ENCODE results near the gene TMEM41B.

TMEM41B gene

DNA sequence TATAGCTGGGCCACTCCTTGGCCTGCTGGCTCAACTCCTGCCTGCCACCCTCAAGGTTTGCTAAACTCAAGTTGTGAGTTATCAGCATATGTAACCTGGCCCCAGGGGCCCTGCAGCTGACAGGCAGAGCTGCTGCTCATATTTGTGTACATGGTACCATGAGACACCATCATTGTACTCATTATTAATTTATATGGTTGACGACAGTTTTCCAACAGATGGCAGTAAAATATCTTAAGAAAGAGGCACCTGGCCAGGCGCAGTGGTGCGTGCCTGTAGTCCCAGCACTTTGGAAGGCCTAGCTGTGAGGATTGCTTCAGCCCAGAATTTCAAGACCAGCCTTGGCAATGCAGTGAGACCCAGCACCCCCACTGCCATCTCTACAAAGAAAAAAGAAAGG, 37.8 kb downstream of the TMEM41B start:
- TF ChIP-seq SIN3A (IDR thresholded peaks at IDR 0.05; ENCODE audit: borderline replicate concordance, insufficient read depth, low read length): no peak
- TF ChIP-seq FOXP2 (optimal IDR thresholded peaks at IDR 0.05; ENCODE audit: borderline replicate concordance, extremely low read depth, extremely low read length, insufficient read depth): no peak
- no peak for TF ChIP-seq TAF1 (IDR thresholded peaks at IDR 0.05; ENCODE audit: borderline replicate concordance, insufficient read depth, low read length)
- TF ChIP-seq, protein P1, sequence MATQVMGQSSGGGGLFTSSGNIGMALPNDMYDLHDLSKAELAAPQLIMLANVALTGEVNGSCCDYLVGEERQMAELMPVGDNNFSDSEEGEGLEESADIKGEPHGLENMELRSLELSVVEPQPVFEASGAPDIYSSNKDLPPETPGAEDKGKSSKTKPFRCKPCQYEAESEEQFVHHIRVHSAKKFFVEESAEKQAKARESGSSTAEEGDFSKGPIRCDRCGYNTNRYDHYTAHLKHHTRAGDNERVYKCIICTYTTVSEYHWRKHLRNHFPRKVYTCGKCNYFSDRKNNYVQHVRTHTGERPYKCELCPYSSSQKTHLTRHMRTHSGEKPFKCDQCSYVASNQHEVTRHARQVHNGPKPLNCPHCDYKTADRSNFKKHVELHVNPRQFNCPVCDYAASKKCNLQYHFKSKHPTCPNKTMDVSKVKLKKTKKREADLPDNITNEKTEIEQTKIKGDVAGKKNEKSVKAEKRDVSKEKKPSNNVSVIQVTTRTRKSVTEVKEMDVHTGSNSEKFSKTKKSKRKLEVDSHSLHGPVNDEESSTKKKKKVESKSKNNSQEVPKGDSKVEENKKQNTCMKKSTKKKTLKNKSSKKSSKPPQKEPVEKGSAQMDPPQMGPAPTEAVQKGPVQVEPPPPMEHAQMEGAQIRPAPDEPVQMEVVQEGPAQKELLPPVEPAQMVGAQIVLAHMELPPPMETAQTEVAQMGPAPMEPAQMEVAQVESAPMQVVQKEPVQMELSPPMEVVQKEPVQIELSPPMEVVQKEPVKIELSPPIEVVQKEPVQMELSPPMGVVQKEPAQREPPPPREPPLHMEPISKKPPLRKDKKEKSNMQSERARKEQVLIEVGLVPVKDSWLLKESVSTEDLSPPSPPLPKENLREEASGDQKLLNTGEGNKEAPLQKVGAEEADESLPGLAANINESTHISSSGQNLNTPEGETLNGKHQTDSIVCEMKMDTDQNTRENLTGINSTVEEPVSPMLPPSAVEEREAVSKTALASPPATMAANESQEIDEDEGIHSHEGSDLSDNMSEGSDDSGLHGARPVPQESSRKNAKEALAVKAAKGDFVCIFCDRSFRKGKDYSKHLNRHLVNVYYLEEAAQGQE (IDR thresholded peaks at IDR 0.05; ENCODE audit: insufficient read depth in 1 of 2, low read depth in 2 of 2, low read length in 2 of 2): no peak
- TF ChIP-seq POLR2AphosphoS5 (IDR thresholded peaks at IDR 0.05; ENCODE audit: low read depth, low read length): no peak

DNA sequence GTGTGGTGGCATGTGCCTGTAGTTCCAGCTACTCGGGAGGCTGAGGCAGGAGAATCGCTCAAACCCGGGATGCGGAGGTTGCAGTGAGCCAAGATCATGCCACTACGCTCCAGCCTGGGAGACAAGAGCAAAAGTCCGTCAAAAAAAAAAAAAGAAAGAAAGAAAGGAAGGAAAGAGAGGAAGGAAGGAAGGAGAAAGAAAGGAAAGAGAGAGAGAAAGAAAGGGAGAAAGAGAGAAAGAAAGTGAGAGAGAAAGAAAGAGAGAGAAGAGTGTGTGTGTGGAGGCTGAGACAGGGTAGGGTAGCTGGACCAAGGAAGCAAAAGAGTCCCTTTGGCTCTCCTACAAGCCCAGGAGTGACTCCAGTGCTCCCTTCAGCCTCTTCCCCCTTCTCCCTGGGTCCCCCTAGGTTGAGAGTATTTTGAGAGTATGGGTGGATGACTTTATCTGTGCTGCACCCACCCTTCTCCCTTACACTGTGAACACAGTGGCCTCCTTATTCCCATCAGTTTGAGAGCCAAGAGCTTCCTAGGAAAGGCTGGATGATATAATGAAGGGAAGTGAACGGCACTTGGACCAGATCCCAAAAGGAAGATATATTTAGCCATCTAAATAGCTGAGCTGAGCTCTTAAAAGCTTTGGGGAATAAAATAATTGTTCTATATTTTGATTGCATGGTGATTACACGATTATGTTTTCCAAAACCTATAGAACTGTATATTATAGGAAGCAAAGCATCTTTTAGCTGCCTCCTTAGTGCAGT, 39.7 kb downstream of the TMEM41B start:
- TF ChIP-seq TAF1 (IDR thresholded peaks at IDR 0.05; ENCODE audit: borderline replicate concordance, insufficient read depth, low read length) (no peak), SIN3A (IDR thresholded peaks at IDR 0.05; ENCODE audit: borderline replicate concordance, insufficient read depth, low read length) (no peak), POLR2AphosphoS5 (IDR thresholded peaks at IDR 0.05; ENCODE audit: low read depth, low read length) (no peak), FOXP2 (optimal IDR thresholded peaks at IDR 0.05; ENCODE audit: borderline replicate concordance, extremely low read depth, extremely low read length, insufficient read depth) (no peak)
- TF ChIP-seq, protein P1 (IDR thresholded peaks at IDR 0.05; ENCODE audit: insufficient read depth in 1 of 2, low read depth in 2 of 2, low read length in 2 of 2): no peak

DNA sequence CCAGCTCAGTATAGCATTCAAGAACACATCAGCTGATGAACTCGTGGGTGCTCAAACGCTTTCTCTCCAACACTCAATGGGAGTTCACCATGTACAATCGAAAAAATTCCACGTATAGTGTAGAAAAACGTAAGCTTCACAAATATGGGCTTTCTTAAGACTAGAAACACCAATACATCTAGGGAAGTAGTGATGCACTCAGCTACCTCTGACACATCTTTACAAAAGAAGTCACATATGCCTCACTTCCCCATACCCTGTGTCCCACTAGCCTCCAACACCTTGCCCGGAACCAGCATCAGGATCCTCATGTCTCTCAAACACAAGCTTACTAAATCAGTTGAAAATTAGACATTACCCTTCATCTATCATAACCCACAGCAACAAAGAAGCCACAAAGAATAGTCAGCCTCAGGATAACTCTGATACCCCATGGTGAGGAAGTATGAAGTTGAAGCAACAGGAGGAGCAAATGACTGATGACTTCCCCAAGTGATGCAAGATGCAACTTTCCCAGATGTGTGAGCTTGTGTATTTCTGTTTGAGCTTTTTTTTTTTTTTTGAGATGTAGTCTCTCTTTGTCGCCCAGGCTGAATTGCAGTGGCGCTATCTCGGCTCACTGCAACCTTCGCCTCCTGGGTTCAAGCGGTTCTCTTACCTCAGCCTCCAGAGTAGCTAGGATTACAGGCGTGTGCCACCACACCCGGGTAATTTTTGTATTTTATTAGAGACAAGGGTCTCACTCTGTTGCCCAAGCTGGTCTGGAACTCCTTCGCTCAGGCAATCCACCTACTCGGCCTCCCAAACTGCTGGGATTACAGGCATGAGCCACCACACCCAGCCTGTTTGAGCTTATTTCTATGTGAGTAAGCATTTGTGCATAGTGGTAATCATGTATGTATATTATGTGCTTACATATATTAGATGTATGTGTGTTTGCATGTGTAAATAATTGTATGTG, 40.7 kb downstream of the TMEM41B start:
- TF ChIP-seq FOXP2 (optimal IDR thresholded peaks at IDR 0.05; ENCODE audit: borderline replicate concordance, extremely low read depth, extremely low read length, insufficient read depth) (no peak), POLR2AphosphoS5 (IDR thresholded peaks at IDR 0.05; ENCODE audit: low read depth, low read length) (no peak), SIN3A (IDR thresholded peaks at IDR 0.05; ENCODE audit: borderline replicate concordance, insufficient read depth, low read length) (no peak), TAF1 (IDR thresholded peaks at IDR 0.05; ENCODE audit: borderline replicate concordance, insufficient read depth, low read length) (no peak)
- TF ChIP-seq, protein P1 (IDR thresholded peaks at IDR 0.05; ENCODE audit: insufficient read depth in 1 of 2, low read depth in 2 of 2, low read length in 2 of 2): no peak

DNA sequence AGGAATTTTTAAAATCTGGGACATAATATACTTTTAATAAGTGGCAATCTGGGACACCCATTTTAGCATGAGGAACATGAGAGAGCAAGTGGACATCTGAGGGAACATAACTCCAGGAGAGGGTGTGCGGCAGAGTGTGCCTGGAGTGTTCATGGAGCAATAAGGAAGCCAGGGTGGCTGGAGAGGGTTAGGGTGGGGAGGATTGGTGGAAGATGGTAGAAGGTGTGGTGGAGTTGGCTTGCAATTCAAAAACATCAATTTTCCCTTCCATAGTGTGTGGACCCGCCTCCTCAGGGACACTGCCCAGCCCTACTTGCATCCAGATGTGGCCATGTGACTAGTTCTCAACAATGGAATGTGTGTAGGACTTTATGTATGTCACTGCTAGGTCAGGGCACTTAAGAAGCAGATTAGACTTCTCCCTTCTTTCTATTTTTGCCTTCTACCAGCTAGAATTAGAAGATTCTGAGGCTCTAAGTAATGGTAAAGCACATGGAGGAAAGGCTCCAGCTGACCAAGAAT, 44.8 kb downstream of the TMEM41B start:
- TF ChIP-seq TAF1 (IDR thresholded peaks at IDR 0.05; ENCODE audit: borderline replicate concordance, insufficient read depth, low read length): no peak
- no peak for TF ChIP-seq POLR2AphosphoS5 (IDR thresholded peaks at IDR 0.05; ENCODE audit: low read depth, low read length)
- TF ChIP-seq FOXP2 (optimal IDR thresholded peaks at IDR 0.05; ENCODE audit: borderline replicate concordance, extremely low read depth, extremely low read length, insufficient read depth): no peak

DNA sequence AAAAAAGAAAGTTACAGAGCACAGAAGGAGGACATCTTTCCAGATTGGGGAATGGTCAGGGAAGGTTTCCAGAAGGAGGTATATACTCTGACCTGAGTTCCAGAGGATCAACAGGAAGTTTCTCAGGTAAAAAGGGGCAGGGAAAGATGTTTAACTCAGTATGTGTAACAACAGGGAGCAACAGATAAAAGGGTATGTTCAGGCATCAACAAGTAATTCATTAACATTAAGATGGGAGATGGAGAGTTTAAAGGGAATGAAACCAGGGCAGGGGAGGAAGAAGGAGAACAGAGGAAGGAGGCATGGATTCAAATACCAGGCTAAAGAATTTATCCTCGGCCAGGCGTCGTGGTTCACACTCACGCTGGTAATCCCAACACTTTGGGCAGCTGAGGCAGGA, 46.7 kb downstream of the TMEM41B start:
- TF ChIP-seq, protein P1 (IDR thresholded peaks at IDR 0.05; ENCODE audit: insufficient read depth in 1 of 2, low read depth in 2 of 2, low read length in 2 of 2): no peak
- no peak for TF ChIP-seq POLR2AphosphoS5 (IDR thresholded peaks at IDR 0.05; ENCODE audit: low read depth, low read length)
- no peak for TF ChIP-seq FOXP2 (optimal IDR thresholded peaks at IDR 0.05; ENCODE audit: borderline replicate concordance, extremely low read depth, extremely low read length, insufficient read depth)
- no peak for TF ChIP-seq SIN3A (IDR thresholded peaks at IDR 0.05; ENCODE audit: borderline replicate concordance, insufficient read depth, low read length)
- no peak for TF ChIP-seq TAF1 (IDR thresholded peaks at IDR 0.05; ENCODE audit: borderline replicate concordance, insufficient read depth, low read length)

Measured in PFSK-1 (cell line).